ENCODE measurements around the gene KDF1. TPM values are rescaled to one million over a fixed set of nuclear protein-coding genes. Genes with fewer than 3 reads are reported as not detected.

KDF1 gene
- total RNA-seq, 1 experiment from 2014 or later: 8.8 TPM

GRCh38 chr1:26996665-26997064, 36.4 kb upstream of the KDF1 start:
- Mint-ChIP-seq H3K4me1 (ENCODE audit: insufficient read depth, unreplicated experiment) (peaks cover 42% of the 10 kb centered on the region), H3K27ac (ENCODE audit: low read depth, unreplicated experiment) (peak overlapping the region; percentile 92), H3K36me3 (ENCODE audit: insufficient read depth, unreplicated experiment) (peaks cover 52% of the 10 kb centered on the region), H3K4me3 (ENCODE audit: unreplicated experiment) (peak overlapping the region; percentile 80), H3K9me3 (ENCODE audit: unreplicated experiment) (no peaks in the 10 kb centered on the region), H3K27me3 (ENCODE audit: insufficient read depth, unreplicated experiment) (no peaks in the 10 kb centered on the region)
- ChIA-PET CTCF (interaction anchor here (0.5 to 9.9 kb wide), 26 partner anchors 8 to 305 kb away, joined by 3 to 118 read pairs (median 4); partner anchors contain the start of genes KDF1 and TENT5B), POLR2A (interaction anchor here (0.5 to 11.3 kb wide), 15 partner anchors 11 to 735 kb away, joined by 3 to 535 read pairs (median 5); partner anchors contain the start of genes KDF1 and TENT5B)
- no peak for DNase-seq (ENCODE audit: unreplicated experiment)
- no TSS peak for BruUV-seq (replicated peaks)
- TF ChIP-seq CTCF (IDR thresholded peaks at IDR 0.05; ENCODE audit: unreplicated experiment): no peak
- intact Hi-C loops (cut with micrococcal nuclease): loop anchor here (1.0 kb wide), 2 partner anchors 48 to 101 kb away; no protein-coding TSS in a partner anchor

- no TSS peak for BruUV-seq (replicated peaks)
- DNase-seq (ENCODE audit: unreplicated experiment): peak; percentile 46
- TF ChIP-seq CTCF (IDR thresholded peaks at IDR 0.05; ENCODE audit: unreplicated experiment): no peak
- no peaks in the 10 kb centered on the region for H3K27me3 Mint-ChIP-seq (ENCODE audit: insufficient read depth, unreplicated experiment)
- H3K27ac Mint-ChIP-seq (ENCODE audit: low read depth, unreplicated experiment): peak overlapping the region; percentile 92
- H3K4me1 Mint-ChIP-seq (ENCODE audit: insufficient read depth, unreplicated experiment): peaks cover 45% of the 10 kb centered on the region
- H3K36me3 Mint-ChIP-seq (ENCODE audit: insufficient read depth, unreplicated experiment): peaks cover 45% of the 10 kb centered on the region
- ChIA-PET POLR2A (interaction anchor here (0.5 to 11.3 kb wide), 14 partner anchors 10 to 736 kb away, joined by 3 to 535 read pairs (median 20); partner anchors contain the start of genes GPATCH3, KDF1 and TENT5B), CTCF (interaction anchor here (0.6 to 9.9 kb wide), 15 partner anchors 9 to 306 kb away, joined by 3 to 118 read pairs (median 5); partner anchors contain the start of genes KDF1 and TENT5B)
- no peaks in the 10 kb centered on the region for H3K9me3 Mint-ChIP-seq (ENCODE audit: unreplicated experiment)
- H3K4me3 Mint-ChIP-seq (ENCODE audit: unreplicated experiment): peak overlapping the region; percentile 80
- intact Hi-C loops (cut with micrococcal nuclease): no loop called here
These were observed 35.8 kb upstream of the KDF1 start for GRCh38 chr1:26996024-26996423.

- Mint-ChIP-seq H3K9me3 (ENCODE audit: unreplicated experiment) (no peaks in the 10 kb centered on the region), H3K27me3 (ENCODE audit: insufficient read depth, unreplicated experiment) (no peaks in the 10 kb centered on the region)
- POLR2A ChIA-PET: interaction anchor here (0.6 to 11.3 kb wide), 18 partner anchors 9 to 377 kb away, joined by 3 to 535 read pairs (median 6); partner anchors contain the start of genes GPATCH3, KDF1, MAP3K6 and SLC9A1
These were observed 34.7 kb upstream of the KDF1 start for GRCh38 chr1:26994787-26995517.

More at GRCh38 chr1:26994787-26995517, 34.7 kb upstream of the KDF1 start:
- peak overlapping the region; percentile 80 for H3K4me3 Mint-ChIP-seq (ENCODE audit: unreplicated experiment)
- DNase-seq (ENCODE audit: unreplicated experiment): peak; percentile 34
- CTCF ChIA-PET: interaction anchor here (0.6 to 9.9 kb wide), 9 partner anchors 10 to 302 kb away, joined by 3 to 118 read pairs (median 4); partner anchors contain the start of gene TENT5B
- no peak for TF ChIP-seq CTCF (IDR thresholded peaks at IDR 0.05; ENCODE audit: unreplicated experiment)
- peaks cover 35% of the 10 kb centered on the region for H3K36me3 Mint-ChIP-seq (ENCODE audit: insufficient read depth, unreplicated experiment)
- H3K27ac Mint-ChIP-seq (ENCODE audit: low read depth, unreplicated experiment): peak overlapping the region; percentile 92
- intact Hi-C loops (cut with micrococcal nuclease): loop anchor here (1.0 kb wide), 1 partner anchor 28 kb away; no protein-coding TSS in a partner anchor
- BruUV-seq (replicated peaks): TSS peak; percentile 25
- H3K4me1 Mint-ChIP-seq (ENCODE audit: insufficient read depth, unreplicated experiment): peaks cover 51% of the 10 kb centered on the region
